ENCODE measurements around the gene BRAP.
"Not testable (repeated sequence)": the region's sequence is repeated elsewhere in the genome, so short reads cannot be mapped to it uniquely, and the experiment has no call there.

- TF ChIP-seq POLR2A (IDR thresholded peaks at IDR 0.05; ENCODE audit: extremely low read depth, insufficient read length); MYC (IDR thresholded peaks at IDR 0.05; ENCODE audit: low read depth, low read length): not testable (repeated sequence)
Measured at GRCh38 chr12:111602857-111603256, 82.9 kb downstream of the BRAP start.

Measured in NB4 (cell line).